HEK293T (cell line): ENCODE measurements around the gene AP3M1.

Experiments
- CTCF ChIA-PET: fragments of 350-600 bp; formaldehyde crosslinking; extraction: SDS; loops from one replicate; lab custom pipeline; 2021; ENCODE audit warnings: antibody characterized with exemption, inconsistent platforms; lab: Yijun Ruan, JAX
- POLR2A ChIA-PET: fragments of 350-600 bp; formaldehyde crosslinking; extraction: SDS; loops from one replicate; lab custom pipeline; 2020; ENCODE audit warnings: antibody characterized with exemption, inconsistent platforms; lab: Yijun Ruan, JAX
- DNase-seq: peaks from one replicate; pipeline ENCODE4 v3.0.0; 2012; ENCODE audit warnings: mixed read lengths; ENCODE audit errors: extremely low spot score
- ARNT ChIP-seq: fragments of 450-650 bp; IDR thresholded peaks from 2 replicates; pipeline ENCODE4 v1.6.1; 2017; ENCODE audit warnings: mild to moderate bottlenecking
- BHLHE40 ChIP-seq: fragments of 450-650 bp; IDR thresholded peaks from 2 replicates; pipeline ENCODE4 v1.6.1; 2016; ENCODE audit warnings: mild to moderate bottlenecking, moderate library complexity, borderline replicate concordance
- CTBP1 ChIP-seq: fragments of 450-650 bp; IDR thresholded peaks from 2 replicates; pipeline ENCODE4 v1.6.1; 2016; ENCODE audit warnings: borderline replicate concordance
- ELF4 ChIP-seq: fragments of 450-650 bp; IDR thresholded peaks from 2 replicates; pipeline ENCODE4 v1.6.1; 2017; ENCODE audit warnings: antibody characterized with exemption
- FOXA1 ChIP-seq: fragments of 450-650 bp; IDR thresholded peaks from 2 replicates; pipeline ENCODE4 v1.6.1; 2016; ENCODE audit warnings: mild to moderate bottlenecking
- FOXK2 ChIP-seq: fragments of 450-650 bp; IDR thresholded peaks from 2 replicates; pipeline ENCODE4 v1.6.1; 2016; ENCODE audit warnings: mild to moderate bottlenecking
- FOXM1 ChIP-seq: fragments of 450-650 bp; IDR thresholded peaks from 2 replicates; pipeline ENCODE4 v1.6.1; 2017; ENCODE audit warnings: mild to moderate bottlenecking, borderline replicate concordance
- HDGF ChIP-seq: fragments of 450-650 bp; IDR thresholded peaks from 2 replicates; pipeline ENCODE4 v1.6.1; 2017; ENCODE audit warnings: antibody characterized with exemption, borderline replicate concordance
- L3MBTL2 ChIP-seq: fragments of 450-650 bp; conservative IDR thresholded peaks from 2 replicates; pipeline ENCODE4 v1.6.1; 2016; ENCODE audit warnings: mild to moderate bottlenecking
- LEF1 ChIP-seq: fragments of 450-650 bp; IDR thresholded peaks from 2 replicates; pipeline ENCODE4 v1.6.1; 2017; ENCODE audit warnings: mild to moderate bottlenecking, borderline replicate concordance
- NFRKB ChIP-seq: fragments of 450-650 bp; IDR thresholded peaks from 2 replicates; pipeline ENCODE4 v1.6.1; 2016; ENCODE audit warnings: mild to moderate bottlenecking, moderate library complexity
- SP1 ChIP-seq: fragments of 450-650 bp; IDR thresholded peaks from 2 replicates; pipeline ENCODE4 v1.6.1; 2017
- SUZ12 ChIP-seq: fragments of 450-650 bp; IDR thresholded peaks from 2 replicates; pipeline ENCODE4 v1.6.1; 2016; ENCODE audit warnings: mild to moderate bottlenecking
- TARDBP ChIP-seq: fragments of 450-650 bp; IDR thresholded peaks from 2 replicates; pipeline ENCODE4 v1.6.1; 2016
- ZNF384 ChIP-seq: fragments of 450-650 bp; IDR thresholded peaks from 2 replicates; pipeline ENCODE4 v1.6.1; 2016
- TF ChIP-seq, protein P1 (sequence below): fragments of 450-650 bp; IDR thresholded peaks from 2 replicates; pipeline ENCODE4 v1.6.1; 2016

Gene AP3M1

DNA sequence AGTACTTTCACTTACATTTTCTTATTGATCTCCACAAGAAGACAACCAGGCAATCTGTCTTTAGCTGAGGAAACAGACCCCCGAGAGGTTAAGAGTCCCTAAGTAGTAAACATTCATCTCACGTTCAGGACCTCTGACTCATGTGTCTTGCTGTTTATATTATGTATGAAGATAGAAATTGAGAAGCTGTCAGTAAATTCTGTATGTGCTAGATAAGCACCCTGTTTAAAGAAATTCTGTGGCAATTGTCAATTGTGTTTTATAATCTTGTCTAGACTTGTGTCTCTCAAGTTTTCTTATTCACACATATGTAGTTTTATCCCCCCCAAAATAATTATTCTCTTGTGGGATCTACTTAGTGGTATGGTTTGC is 14.9 kb upstream of the AP3M1 start:
- no peak for TF ChIP-seq ELF4
- no peak for TF ChIP-seq HDGF
- TF ChIP-seq, protein P1, sequence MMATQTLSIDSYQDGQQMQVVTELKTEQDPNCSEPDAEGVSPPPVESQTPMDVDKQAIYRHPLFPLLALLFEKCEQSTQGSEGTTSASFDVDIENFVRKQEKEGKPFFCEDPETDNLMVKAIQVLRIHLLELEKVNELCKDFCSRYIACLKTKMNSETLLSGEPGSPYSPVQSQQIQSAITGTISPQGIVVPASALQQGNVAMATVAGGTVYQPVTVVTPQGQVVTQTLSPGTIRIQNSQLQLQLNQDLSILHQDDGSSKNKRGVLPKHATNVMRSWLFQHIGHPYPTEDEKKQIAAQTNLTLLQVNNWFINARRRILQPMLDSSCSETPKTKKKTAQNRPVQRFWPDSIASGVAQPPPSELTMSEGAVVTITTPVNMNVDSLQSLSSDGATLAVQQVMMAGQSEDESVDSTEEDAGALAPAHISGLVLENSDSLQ = no peak
- no peak for TF ChIP-seq BHLHE40
- no peak for TF ChIP-seq L3MBTL2
- TF ChIP-seq SUZ12 = no peak
- TF ChIP-seq NFRKB = no peak
- no peak for TF ChIP-seq LEF1
- TF ChIP-seq SP1 = no peak
- TF ChIP-seq TARDBP = no peak
- TF ChIP-seq FOXM1 = no peak
- no peak for TF ChIP-seq ZNF384
- no peak for TF ChIP-seq FOXK2
- TF ChIP-seq CTBP1 = no peak
- no peak for TF ChIP-seq FOXA1
- TF ChIP-seq ARNT = no peak
- no peak for DNase-seq
- POLR2A ChIA-PET = no interaction called here
- CTCF ChIA-PET = no interaction called here

DNA sequence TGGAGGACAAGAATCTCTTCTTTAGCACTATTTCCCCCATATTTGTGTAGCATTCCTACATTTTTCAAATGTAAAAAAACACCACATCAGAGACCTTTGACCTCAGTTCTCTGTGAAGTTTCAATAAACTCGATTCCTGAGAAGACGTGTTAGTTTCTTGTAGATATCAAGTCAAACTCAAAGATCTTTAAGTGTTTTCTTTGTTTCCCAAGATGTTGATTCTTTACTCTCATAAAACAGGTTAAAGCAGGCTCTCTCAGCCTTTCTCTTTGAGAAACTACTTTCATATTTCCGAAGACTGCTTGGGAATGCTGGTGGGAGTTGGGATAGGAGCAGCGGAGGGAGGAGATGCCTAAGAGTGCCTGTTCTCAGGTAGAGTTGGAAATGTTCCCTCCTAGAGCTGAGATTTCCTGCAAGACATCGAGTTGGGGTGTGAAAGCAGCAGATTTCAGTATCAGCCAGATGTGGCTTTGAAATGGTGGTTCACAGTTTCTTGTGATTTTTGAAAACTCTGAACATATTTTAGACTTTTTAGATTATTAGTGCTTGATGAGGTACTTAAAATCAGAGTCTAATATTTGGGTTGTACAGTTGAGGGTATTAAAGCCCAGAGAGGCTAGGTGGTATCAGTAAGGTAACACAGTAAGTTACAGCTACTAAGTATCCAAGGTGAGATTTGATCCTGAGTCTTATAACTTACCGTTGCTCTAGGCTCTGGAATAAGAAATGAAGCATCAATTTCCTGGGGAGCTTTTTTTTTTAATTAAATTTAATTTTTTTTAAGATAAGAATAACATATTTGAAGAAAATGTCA is 14.3 kb upstream of the AP3M1 start:
- POLR2A ChIA-PET = interaction anchor here (0.6 kb wide), 1 partner anchor 421 kb away, joined by 3 read pairs; the partner anchor contains the start of gene SEC24C
- no peak for DNase-seq
- CTCF ChIA-PET = no interaction called here
- no peak for TF ChIP-seq SUZ12
- TF ChIP-seq HDGF = no peak
- no peak for TF ChIP-seq FOXM1
- TF ChIP-seq ELF4 = no peak
- no peak for TF ChIP-seq LEF1
- TF ChIP-seq NFRKB = no peak
- no peak for TF ChIP-seq FOXA1
- TF ChIP-seq ZNF384 = no peak
- no peak for TF ChIP-seq ARNT
- no peak for TF ChIP-seq FOXK2
- no peak for TF ChIP-seq BHLHE40
- TF ChIP-seq CTBP1 = no peak
- no peak for TF ChIP-seq L3MBTL2
- TF ChIP-seq, protein P1 = no peak

DNA sequence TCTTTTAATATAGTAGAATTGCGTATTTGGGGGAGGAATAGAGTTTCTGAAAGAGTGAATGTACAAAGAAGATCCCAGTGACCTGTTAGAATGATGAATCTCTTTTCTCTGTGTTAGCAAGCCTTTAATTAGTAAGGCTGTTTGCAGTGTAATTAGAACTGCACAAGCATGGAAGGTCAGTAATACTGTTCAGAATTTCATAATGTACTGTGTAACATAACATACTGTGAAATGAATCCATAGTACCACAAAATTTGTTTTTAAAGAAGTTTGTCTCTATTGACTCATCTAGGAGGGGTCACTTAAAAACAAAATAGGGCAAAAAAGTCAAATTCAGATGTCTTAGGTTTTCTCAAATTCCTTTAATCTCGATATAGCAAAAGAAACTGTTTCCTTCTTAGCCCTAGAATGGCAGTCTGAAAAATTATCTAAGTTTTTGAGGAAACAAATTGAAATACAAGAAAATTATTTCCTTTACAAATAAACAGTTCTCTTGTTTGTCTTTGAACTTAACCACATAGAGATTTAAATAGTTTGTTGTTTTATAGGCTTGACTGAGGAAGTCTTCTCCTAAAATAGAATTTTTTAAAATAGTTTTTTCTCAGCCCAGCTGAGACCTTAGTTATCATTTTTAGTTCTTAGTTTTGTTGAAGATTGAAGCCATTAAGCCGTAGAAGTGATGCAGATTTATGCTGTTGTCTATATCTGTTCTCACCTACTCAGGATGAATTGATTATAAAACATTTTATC is 12.9 kb upstream of the AP3M1 start:
- no peak for DNase-seq
- POLR2A ChIA-PET = no interaction called here
- CTCF ChIA-PET = interaction anchor here (0.7 kb wide), 1 partner anchor 10 kb away, joined by 3 read pairs; no protein-coding TSS in a partner anchor
- TF ChIP-seq TARDBP (no peak), FOXK2 (no peak), HDGF (no peak), L3MBTL2 (no peak), ELF4 (no peak), ARNT (no peak), NFRKB (no peak)

- CTCF ChIA-PET = no interaction called here
- POLR2A ChIA-PET = no interaction called here
- TF ChIP-seq FOXK2 = no peak
- TF ChIP-seq, protein P1 = no peak
- no peak for TF ChIP-seq NFRKB
- no peak for TF ChIP-seq SUZ12
- TF ChIP-seq HDGF = no peak
- TF ChIP-seq ELF4 = no peak
- no peak for TF ChIP-seq L3MBTL2
- no peak for TF ChIP-seq LEF1
- no peak for TF ChIP-seq SP1
- TF ChIP-seq FOXM1 = no peak
- no peak for TF ChIP-seq ZNF384
- TF ChIP-seq TARDBP = no peak
- TF ChIP-seq ARNT = no peak
- TF ChIP-seq BHLHE40 = no peak
- no peak for DNase-seq
Measured at GRCh38 chr10:74160013-74160412, 9.4 kb upstream of the AP3M1 start.

DNA sequence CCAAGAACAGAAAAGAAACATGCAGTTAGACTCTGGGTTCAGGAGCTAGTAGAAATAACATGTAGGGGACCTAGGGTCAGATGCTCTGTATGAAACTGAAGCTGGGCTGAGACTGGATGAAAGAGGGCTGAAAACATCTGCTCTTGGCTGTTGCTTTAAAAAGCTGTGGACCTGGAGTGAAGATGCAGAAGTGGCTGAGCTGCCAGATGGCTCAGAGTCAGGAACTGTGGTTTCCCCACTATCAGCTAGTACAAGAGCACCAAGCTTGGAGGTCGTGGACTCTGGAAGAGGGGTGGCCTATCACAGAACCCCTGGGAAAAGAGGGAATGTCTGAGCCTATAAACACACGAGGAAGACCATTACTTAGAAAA is 6.3 kb upstream of the AP3M1 start:
- ChIA-PET POLR2A (interaction anchor here (1.8 kb wide), 1 partner anchor 20 kb away, joined by 7 read pairs; no protein-coding TSS in a partner anchor), CTCF (no interaction called here)
- TF ChIP-seq ELF4 (no peak), FOXK2 (no peak), CTBP1 (no peak), FOXM1 (no peak), ARNT (no peak), TARDBP (no peak)
- TF ChIP-seq, protein P1 = no peak
- DNase-seq = no peak
